A673 (cell line): ENCODE results near the gene PLAAT4.

Experiments used
- CTCF ChIP-seq: fragments of 300-800, 200-600 bp; sonication (generic); conservative IDR thresholded peaks from 2 replicates; pipeline ENCODE4 v1.5.1; 2017; ENCODE audit warnings: low read depth, mild to moderate bottlenecking, antibody characterized with exemption, low read length, moderate library complexity, mixed read lengths
- EZH2 ChIP-seq: fragments of 200-600 bp; sonication (generic); IDR thresholded peaks from 2 replicates; pipeline ENCODE4 v1.6.1; 2017; ENCODE audit warnings: borderline replicate concordance, low read depth, mild to moderate bottlenecking, mixed read lengths, antibody characterized with exemption, low read length; ENCODE audit not compliant: poor library complexity, severe bottlenecking

- TF ChIP-seq CTCF (peak; percentile 58), EZH2 (no peak)
Observed at GRCh38 chr11:63508009-63508408, 28.6 kb upstream of the PLAAT4 start.
